Left colon (tissue), 2 donors: ENCODE data around the gene MMS22L. TPM values are rescaled to one million over a fixed set of nuclear protein-coding genes. Genes with fewer than 3 reads are reported as not detected.

ENCODE experiments used
- ATAC-seq: fragments of 200-7000 bp; cut with Tn5 transposase; one replicate; pipeline ENCODE4 v1.9.1; 2020; ENCODE audit warnings: mild to moderate bottlenecking, moderate library complexity
- DNase-seq, 2 donors: peaks; one replicate each; pipeline ENCODE4 v3.0.0-alpha.2; 2020
- intact Hi-C, 2 donors: fragments of 100-400 bp; cut with DNase I in 1 of 2; cut with micrococcal nuclease in 1 of 2; formaldehyde crosslinking; loops; one replicate each; pipeline versions ENCODE4 v1.11.2 to v1.14.0; 2022; cut with DNase I, micrococcal nuclease
- total RNA-seq, 2 donors: library from RNA; stranded (reverse); fragmentation: NEBNext Ultra II Directional; extraction: Animal tissue kit (Norgen Biotek cat#: 25700); gene quantifications; one replicate each; pipeline ENCODE4 v1.2.1, GENCODE V29; 2021
- donor health status: DM: no; HTN: no; CAD: no.
- donor health status: DM: yes; HTN: yes; CAD: no.

Gene MMS22L
- total RNA-seq, 2 donors from 2014 or later = 5.7 to 10.6 TPM

DNA sequence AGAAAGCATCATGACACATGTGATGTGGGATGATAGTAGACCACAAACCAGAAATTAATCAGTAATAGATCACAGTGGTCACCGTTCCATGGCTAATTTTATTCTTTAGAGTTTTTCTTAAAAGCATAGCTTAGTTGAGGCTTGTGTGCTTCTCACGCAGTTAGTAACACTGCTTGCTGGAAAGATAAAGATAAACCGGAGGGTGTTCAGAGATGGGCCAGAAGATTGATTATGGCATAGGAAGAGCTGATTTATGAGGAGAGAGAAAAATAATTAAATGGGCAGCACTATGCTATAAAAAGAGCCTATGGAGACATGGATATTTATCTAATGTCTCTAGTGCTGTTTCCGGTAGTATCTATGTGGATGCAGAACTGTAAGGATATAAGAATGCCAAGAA lies 173.6 kb downstream of the MMS22L start:
- no peak for ATAC-seq
- intact Hi-C loops = no loop called here

DNA sequence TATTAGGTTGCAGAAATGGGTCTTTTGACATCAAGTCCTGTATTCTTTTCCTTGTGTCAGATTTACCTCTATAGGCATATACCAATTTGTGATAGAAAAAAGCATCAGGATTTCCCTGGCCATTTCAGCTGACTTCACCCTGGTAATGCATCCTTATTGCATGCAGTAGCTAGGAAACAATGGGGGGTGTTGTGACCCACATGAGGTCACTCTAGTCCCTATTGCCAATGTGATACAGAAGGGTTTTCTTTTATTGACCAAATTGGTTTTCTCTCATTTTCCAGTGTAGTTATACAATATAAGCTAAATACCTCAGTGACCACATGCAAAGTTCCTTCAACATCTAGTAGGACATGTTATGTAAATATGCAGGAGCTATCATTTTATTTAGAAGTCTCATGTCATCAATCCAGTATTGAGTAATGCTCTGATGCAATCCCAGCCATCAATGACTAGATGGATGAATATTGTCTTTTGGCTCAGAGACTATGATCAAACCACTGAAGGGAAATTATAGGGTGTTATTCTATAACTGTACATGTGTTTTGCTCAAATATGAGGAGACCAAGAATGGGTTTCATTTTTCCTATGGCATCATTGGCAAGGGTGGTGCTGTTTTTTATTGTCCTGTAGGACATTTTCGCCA lies 180.7 kb downstream of the MMS22L start:
- intact Hi-C loops = no loop called here
- DNase-seq (no peak), ATAC-seq (no peak)

More for the DNA sequence above, 173.6 kb downstream of the MMS22L start:
- no peak for DNase-seq

DNA sequence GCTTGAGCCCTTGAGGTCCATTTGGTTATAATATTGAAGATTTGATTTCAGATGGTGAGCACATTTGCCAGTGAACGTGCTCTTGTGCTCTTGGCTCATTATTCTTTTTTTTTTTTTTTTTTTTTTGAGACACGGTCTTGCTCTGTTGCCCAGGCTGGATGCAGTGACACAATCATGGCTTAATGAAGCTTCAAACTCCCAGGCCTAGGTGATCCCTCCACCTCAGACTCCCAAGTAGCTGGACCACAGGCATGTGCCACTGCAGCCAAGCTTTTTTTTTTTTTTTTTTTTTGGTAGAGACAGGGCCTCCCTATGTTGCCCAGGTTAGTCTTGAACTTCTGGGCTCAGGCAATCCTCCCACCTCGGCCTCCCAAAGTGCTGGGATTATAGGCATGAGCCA lies 182.3 kb downstream of the MMS22L start:
- no peak for ATAC-seq
- intact Hi-C loops = no loop called here
- DNase-seq = no peak

DNA sequence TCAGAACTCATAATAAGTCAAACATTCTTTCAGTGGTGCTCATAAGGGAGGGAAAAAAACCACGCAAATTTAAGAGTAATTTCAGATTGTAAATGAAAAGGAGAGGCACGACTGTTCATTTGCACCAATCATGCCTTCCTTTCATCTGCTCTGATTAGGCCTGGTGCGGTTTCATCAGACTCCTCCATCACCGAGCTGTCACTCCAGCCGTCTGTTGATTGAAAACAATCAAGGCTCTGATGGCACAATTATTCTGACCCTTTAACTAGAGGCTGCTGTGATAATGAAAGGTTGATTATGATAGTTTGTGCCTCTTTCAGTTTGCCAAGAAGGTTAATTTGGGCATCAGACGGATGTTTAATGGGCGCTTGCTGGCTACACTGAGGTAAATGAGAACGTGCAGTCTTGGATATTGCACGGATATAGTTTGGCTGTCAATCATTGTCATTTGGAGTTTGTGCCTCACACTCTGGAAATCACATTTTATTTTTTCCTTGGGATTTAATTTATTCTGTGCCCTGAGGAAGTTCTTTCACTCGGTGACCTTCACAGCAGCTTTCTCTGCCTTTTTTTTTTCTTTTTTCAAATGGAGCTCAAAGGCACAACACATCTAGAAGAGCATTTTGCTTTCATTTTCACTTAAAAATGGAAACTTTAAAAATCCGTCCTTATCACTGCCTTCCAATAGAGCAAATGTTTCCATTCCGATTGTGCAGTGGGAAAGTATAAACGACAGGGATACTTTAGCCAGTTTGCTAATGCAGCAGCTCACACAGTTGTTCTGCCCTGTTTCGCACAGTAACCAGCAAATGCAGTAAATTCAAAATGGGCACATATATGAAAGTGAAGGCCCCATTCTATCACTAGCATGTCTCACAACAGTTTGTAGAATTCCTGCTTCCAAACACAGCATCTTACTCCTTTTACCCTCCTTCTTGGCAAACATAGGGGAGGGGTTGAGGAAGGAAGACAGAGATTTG lies 185.7 kb downstream of the MMS22L start:
- ATAC-seq (no peak), DNase-seq (no peak)
- intact Hi-C loops = no loop called here

DNA sequence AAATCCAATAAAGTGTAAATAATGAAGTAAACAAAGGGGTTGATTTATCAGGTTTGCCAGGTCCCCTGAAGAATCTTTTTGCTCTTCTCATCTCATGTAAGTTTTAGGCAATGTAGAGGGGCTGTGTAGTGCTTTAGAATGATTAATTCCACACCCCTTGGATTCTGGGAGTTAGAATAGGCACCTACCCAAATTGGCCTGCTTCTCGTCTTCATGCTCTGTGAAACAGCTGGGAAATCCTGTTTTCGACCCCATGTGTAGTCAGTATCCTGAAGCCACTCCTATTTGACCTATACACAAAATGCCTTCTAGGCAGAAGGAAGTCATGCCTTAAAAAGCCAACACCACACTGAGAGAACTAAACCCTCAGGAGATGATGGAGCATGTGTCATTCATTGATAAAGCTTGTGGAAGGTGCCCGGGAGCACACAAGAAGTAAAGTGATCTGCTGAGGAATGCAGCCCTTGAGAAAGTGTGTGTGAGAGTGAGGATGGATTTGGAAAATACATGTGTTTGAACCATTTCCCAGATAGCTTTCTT lies 187.6 kb downstream of the MMS22L start:
- no peak for ATAC-seq
- intact Hi-C loops = no loop called here
- DNase-seq = no peak

DNA sequence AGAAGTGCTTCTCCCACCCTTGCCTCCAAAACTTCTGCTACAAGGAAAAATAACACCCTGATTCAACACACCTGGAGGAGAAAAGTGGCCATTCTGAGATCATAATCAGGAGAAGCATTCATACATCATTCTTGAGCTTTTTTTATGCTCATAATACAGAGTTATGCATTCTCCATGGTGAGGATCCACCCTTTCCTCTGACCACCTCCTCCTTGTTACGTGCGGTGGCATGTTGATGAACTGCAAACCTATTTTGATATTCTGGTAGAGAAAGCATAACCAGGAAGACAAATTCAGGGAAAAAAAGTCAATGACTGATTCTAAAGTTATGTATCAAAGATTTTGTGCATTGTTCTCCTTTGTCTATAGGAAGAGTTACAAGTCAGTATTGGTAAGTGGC lies 188.6 kb downstream of the MMS22L start:
- intact Hi-C loops = no loop called here
- no peak for ATAC-seq
- no peak for DNase-seq

DNA sequence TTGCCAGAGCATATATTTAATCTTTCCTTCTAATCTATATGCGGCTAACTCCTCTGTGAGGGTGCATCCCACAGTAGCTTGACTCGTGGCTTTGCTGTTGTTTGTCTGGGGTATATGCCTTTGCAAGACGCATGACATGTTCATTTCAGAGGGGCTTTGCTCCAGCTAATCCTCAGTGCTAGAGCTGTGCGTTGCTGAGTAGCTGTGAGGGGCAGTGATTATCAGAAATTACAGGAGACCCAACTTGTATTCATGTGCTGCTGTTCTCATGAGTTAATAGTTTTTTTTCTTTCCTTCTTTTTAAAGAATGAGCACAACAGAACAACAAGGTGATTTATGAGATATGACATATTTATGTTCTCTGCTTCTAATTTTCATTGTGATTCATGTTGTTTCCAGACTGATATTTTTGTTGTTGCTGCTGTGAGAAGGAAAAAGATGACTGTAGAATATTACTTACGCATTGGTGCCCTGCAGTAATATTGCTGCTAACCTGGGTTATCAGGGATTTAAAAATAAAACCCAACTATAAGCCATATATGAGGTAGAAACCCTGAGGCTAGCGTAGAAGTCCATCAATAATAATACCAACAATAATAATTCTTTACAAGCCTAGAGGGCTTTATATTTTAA lies 190.2 kb downstream of the MMS22L start:
- intact Hi-C loops = no loop called here
- no peak for ATAC-seq
- no peak for DNase-seq
